ENCODE results near the gene VDAC2. TPM values are rescaled to one million over a fixed set of nuclear protein-coding genes. Genes with fewer than 3 reads are reported as not detected.

Gene VDAC2
- total RNA-seq, 4 donors from 2014 or later = 111 to 196 (median 146) TPM

DNA sequence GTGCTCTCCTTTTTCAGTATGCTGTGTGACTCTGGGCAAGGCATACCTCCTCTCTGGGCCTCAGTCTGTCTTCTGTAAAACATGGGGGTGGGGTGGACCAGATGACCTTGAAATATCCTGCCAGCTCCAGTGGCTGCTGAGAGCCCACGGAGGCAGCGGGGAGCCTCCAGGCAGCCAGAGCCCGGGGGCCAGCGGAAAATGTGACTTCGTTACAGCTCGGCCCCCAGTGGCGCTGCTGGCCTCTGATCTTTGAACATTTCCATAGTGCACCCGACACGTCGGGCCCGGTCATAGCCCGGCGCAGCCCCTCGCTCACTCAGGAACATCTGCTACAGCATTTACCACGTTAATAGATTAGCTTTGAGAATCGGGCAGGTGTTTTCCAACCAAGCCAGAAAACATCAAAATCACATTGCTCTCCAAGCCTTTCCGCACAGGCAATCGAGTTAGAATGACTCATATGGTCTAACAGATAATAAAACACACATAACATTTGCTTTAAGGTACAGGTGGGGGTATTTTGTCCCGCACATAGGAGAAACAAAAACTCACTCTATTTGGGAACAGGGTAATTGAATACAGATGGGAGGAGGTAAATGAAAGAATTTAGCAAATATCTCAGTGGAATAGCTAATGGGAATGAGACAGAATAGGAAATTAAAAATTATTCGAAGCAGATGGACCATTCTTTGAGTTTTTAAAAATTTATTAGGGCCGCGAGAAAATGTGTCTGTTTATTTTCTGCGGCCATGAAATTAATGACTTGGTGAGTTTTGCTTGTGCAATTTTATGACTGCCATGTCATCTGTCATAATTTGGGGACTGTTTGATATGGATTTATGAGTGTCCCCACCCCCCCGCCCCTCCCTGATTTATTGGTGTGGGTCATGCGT is 51.5 kb downstream of the VDAC2 start:
- Histone ChIP-seq H3K9me3 (no peaks in the 10 kb centered on the region), H3K4me1 (peaks cover 10% of the 10 kb centered on the region), H3K27me3 (no peaks in the 10 kb centered on the region), H3K4me3 (no peak overlapping the region), H3K36me3 (no peaks in the 10 kb centered on the region), H3K27ac (no peak overlapping the region)
- 57% methylated on average over 25 of the region's 25 CpGs for WGBS
- TF ChIP-seq, protein P1, sequence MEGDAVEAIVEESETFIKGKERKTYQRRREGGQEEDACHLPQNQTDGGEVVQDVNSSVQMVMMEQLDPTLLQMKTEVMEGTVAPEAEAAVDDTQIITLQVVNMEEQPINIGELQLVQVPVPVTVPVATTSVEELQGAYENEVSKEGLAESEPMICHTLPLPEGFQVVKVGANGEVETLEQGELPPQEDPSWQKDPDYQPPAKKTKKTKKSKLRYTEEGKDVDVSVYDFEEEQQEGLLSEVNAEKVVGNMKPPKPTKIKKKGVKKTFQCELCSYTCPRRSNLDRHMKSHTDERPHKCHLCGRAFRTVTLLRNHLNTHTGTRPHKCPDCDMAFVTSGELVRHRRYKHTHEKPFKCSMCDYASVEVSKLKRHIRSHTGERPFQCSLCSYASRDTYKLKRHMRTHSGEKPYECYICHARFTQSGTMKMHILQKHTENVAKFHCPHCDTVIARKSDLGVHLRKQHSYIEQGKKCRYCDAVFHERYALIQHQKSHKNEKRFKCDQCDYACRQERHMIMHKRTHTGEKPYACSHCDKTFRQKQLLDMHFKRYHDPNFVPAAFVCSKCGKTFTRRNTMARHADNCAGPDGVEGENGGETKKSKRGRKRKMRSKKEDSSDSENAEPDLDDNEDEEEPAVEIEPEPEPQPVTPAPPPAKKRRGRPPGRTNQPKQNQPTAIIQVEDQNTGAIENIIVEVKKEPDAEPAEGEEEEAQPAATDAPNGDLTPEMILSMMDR (IDR thresholded peaks at IDR 0.05) = no peak
- TF ChIP-seq EP300 (IDR thresholded peaks at IDR 0.05) = no peak
- no peak for TF ChIP-seq POLR2A (IDR thresholded peaks at IDR 0.05)
- no peak for TF ChIP-seq POLR2AphosphoS5 (IDR thresholded peaks at IDR 0.05)
- DNase-seq (ENCODE audit: low spot score in 2 of 2) = no peak

DNA sequence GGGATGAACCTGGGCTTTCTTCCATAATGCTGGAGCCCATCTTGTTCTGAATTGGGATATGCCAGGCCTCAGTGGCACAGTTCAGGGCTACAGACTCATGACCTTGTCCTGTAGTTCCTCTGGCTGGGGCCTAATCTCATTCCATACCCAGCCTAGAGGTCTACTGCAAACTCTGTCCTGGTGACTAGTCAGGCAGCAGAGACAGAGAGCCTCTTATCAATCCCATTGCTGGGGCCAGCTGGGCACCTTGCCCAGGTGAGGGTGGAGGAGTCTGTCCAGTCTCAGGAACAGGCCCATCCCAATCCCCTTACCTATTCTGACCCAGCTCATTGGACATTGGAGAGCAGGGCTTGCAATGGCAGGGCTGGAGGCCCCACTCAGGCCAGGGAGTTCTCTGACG is 53.2 kb downstream of the VDAC2 start:
- Histone ChIP-seq H3K27me3 (no peaks in the 10 kb centered on the region), H3K4me1 (peaks cover 10% of the 10 kb centered on the region), H3K27ac (no peak overlapping the region), H3K36me3 (no peaks in the 10 kb centered on the region), H3K4me3 (no peak overlapping the region), H3K9me3 (no peaks in the 10 kb centered on the region)
- TF ChIP-seq POLR2A (IDR thresholded peaks at IDR 0.05) (no peak), EP300 (IDR thresholded peaks at IDR 0.05) (no peak), POLR2AphosphoS5 (IDR thresholded peaks at IDR 0.05) (no peak)
- TF ChIP-seq, protein P1 (IDR thresholded peaks at IDR 0.05) = no peak
- DNase-seq (ENCODE audit: low spot score in 2 of 2) = no peak
- 90% methylated on average over 1 of the region's 1 CpG for WGBS

- no peak overlapping the region for H3K27ac ChIP-seq
- DNase-seq (ENCODE audit: low spot score in 2 of 2) = no peak
- 81% methylated on average over 5 of the region's 6 CpGs for WGBS
- H3K4me1 ChIP-seq = peaks cover 10% of the 10 kb centered on the region
- H3K9me3 ChIP-seq = no peaks in the 10 kb centered on the region
- no peaks in the 10 kb centered on the region for H3K27me3 ChIP-seq
- TF ChIP-seq, protein P1 (IDR thresholded peaks at IDR 0.05) = no peak
- TF ChIP-seq POLR2AphosphoS5 (IDR thresholded peaks at IDR 0.05) (no peak), EP300 (IDR thresholded peaks at IDR 0.05) (no peak), POLR2A (IDR thresholded peaks at IDR 0.05) (no peak)
- no peak overlapping the region for H3K4me3 ChIP-seq
- H3K36me3 ChIP-seq = no peaks in the 10 kb centered on the region
Measured at GRCh38 chr10:75265856-75266255, 55.3 kb downstream of the VDAC2 start.

- Histone ChIP-seq H3K27ac (no peak overlapping the region), H3K36me3 (no peaks in the 10 kb centered on the region), H3K4me1 (peaks cover 10% of the 10 kb centered on the region), H3K4me3 (no peak overlapping the region), H3K9me3 (no peaks in the 10 kb centered on the region), H3K27me3 (no peaks in the 10 kb centered on the region)
- TF ChIP-seq EP300 (IDR thresholded peaks at IDR 0.05) = no peak
- TF ChIP-seq, protein P1 (IDR thresholded peaks at IDR 0.05) = no peak
- no peak for TF ChIP-seq POLR2AphosphoS5 (IDR thresholded peaks at IDR 0.05)
- TF ChIP-seq POLR2A (IDR thresholded peaks at IDR 0.05) = no peak
- DNase-seq (ENCODE audit: low spot score in 2 of 2) = no peak
- WGBS = 88% methylated on average over 5 of the region's 5 CpGs
Measured at GRCh38 chr10:75266945-75267344, 56.3 kb downstream of the VDAC2 start.

DNA sequence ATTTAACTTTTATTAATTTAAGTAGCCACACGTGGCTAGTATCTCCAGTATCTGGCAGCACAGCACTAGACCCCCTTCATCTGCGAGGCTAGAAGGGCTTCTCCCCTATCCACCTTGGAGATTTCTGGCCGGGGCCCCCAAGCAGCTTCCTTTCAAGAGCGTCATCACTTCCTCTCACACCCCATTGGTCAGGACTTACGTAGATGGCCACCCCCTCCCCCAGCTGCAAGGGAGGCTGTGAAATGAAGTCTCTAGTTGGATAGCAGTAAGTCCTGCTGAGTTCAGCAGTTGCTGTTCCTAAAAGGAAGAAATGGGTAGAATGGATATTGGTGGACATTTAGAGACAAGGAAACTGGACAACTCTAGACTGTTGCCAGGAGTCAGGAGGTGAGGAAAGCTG is 59.0 kb downstream of the VDAC2 start:
- no peaks in the 10 kb centered on the region for H3K27me3 ChIP-seq
- no peak overlapping the region for H3K27ac ChIP-seq
- H3K36me3 ChIP-seq = no peaks in the 10 kb centered on the region
- no peaks in the 10 kb centered on the region for H3K9me3 ChIP-seq
- H3K4me1 ChIP-seq = no peaks in the 10 kb centered on the region
- DNase-seq (ENCODE audit: low spot score in 2 of 2) = no peak
- TF ChIP-seq POLR2AphosphoS5 (IDR thresholded peaks at IDR 0.05) = no peak
- TF ChIP-seq, protein P1 (IDR thresholded peaks at IDR 0.05) = no peak
- no peak for TF ChIP-seq EP300 (IDR thresholded peaks at IDR 0.05)
- no peak for TF ChIP-seq POLR2A (IDR thresholded peaks at IDR 0.05)
- no peak overlapping the region for H3K4me3 ChIP-seq
- WGBS = 94% methylated on average over 5 of the region's 5 CpGs
